ENCODE results near the gene PLCL2.

The PLCL2 gene

DNA sequence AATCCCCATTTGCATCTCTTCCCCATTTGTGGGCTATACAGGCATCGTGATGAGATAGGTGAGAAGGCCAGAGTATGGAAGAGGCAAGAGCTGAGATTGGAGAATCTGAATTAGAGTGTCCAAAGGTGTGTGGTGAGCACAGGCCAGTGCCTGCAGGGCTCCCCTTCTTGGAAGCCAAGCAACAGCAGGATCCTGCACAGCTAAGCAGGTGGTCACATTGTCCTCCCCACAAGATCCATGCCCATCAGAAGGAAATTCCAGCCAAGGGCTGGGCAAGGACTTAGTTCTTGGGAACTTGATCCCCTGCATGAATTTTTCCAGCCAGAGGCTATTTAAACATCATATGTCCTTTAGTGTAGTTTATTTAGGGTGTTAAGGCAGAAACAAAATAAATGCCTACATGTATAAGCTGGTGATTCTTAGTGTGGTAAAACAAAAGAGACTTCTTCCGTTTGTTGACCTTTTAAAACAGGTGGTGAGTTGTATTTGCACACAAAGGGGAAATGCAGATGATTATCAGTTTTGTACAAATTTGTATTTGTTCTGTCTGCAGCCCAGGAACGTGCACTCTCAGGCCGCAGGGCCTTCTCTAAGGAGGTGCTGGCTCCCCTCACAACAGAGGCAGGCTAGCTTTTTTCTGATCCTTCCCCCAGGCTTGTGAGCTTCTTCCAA is 110.2 kb downstream of the PLCL2 start:
- H2AFZ ChIP-seq (ENCODE audit: low read length, unreplicated experiment), result no peak overlapping the region
- no peaks in the 10 kb centered on the region for H3K27me3 ChIP-seq (ENCODE audit: insufficient read depth, low read length)
- H3K36me3 ChIP-seq (ENCODE audit: insufficient read depth, low read length), result no peaks in the 10 kb centered on the region
- H3K4me1 ChIP-seq (ENCODE audit: control insufficient read depth, insufficient read depth, low read length, unreplicated experiment), result peaks cover 5% of the 10 kb centered on the region
- H3K27ac ChIP-seq (ENCODE audit: low read depth, low read length), result no peak overlapping the region
- no peaks in the 10 kb centered on the region for H3K79me2 ChIP-seq (ENCODE audit: control insufficient read depth, insufficient read depth, low read length, unreplicated experiment)
- H3K4me3 ChIP-seq (ENCODE audit: low read depth, low read length), result no peak overlapping the region

DNA sequence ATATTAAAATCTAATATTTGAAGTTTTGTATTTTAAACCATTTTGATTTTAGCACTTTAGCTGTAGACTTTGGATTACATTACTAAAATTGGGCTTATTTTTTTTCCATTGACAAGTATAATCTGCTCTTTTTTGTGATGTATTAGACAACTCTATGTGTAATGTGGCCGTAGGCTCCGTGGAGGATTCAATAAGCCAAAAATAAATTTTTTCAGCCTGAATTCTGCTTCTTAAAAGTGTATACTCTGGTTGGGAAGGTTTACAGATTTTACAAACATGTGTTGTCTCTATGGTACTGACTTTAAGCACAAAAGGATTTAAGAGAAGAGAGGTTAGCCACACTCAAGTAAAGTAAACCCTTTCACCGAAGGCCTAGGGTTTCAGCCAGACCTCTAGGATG is 110.8 kb downstream of the PLCL2 start:
- Histone ChIP-seq H3K36me3 (ENCODE audit: insufficient read depth, low read length) (no peaks in the 10 kb centered on the region), H3K27me3 (ENCODE audit: insufficient read depth, low read length) (no peaks in the 10 kb centered on the region), H3K79me2 (ENCODE audit: control insufficient read depth, insufficient read depth, low read length, unreplicated experiment) (no peaks in the 10 kb centered on the region), H3K4me1 (ENCODE audit: control insufficient read depth, insufficient read depth, low read length, unreplicated experiment) (peaks cover 5% of the 10 kb centered on the region), H2AFZ (ENCODE audit: low read length, unreplicated experiment) (no peak overlapping the region), H3K4me3 (ENCODE audit: low read depth, low read length) (no peak overlapping the region), H3K27ac (ENCODE audit: low read depth, low read length) (no peak overlapping the region)

DNA sequence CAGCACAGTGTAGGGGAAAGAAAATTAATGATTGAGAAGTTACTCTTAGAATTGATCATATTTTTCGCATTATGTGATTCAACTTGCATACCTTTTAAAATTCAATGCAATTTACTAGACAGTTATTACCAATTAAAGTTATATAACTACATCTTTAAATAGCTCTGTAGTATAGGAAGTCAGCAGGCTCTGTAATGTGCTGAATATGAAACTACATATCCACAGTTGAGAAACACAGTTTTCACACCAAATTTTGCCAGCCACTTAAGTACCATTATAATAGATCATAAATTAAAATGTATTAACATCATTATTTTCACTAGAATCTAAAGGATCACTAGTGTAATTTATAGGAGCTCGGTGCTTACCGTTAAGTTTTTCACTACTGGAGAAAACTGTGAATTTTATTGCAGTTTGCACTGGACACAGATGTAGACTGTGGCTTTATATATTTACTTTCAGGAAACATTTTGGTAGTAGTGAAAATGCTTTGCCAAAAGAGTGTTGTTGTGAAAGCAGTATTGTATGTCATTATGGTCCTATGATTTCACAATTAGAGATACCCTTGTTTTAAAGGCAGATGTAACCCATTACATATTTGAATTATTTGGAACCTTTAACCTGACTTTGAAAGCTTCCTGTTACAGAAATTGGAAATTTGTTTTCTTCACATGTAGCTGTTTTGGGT is 113.6 kb downstream of the PLCL2 start:
- Histone ChIP-seq H3K27ac (ENCODE audit: low read depth, low read length) (no peak overlapping the region), H3K79me2 (ENCODE audit: control insufficient read depth, insufficient read depth, low read length, unreplicated experiment) (no peaks in the 10 kb centered on the region), H3K4me1 (ENCODE audit: control insufficient read depth, insufficient read depth, low read length, unreplicated experiment) (peaks cover under 1% of the 10 kb centered on the region), H2AFZ (ENCODE audit: low read length, unreplicated experiment) (no peak overlapping the region), H3K36me3 (ENCODE audit: insufficient read depth, low read length) (no peaks in the 10 kb centered on the region), H3K4me3 (ENCODE audit: low read depth, low read length) (no peak overlapping the region), H3K27me3 (ENCODE audit: insufficient read depth, low read length) (no peaks in the 10 kb centered on the region)

DNA sequence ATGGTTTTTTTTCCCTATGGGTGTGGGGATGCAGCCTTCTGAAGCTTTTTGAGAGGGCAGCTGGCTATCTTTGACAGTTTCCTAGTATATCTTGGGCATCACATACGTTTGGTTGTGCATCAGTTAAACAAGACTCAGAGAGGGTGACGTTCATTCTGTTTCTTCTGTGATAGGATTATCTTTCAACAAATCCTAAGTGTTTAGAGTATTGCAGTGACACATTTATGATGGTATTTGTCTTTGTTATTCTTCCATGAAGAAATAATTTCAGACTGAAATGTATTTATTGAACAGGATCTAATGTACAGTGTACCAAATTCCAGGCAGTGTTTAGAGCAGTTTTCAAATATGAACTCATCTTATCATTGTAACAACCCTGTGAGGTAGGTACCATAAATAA is 114.4 kb downstream of the PLCL2 start:
- H3K27me3 ChIP-seq (ENCODE audit: insufficient read depth, low read length), result no peaks in the 10 kb centered on the region
- no peaks in the 10 kb centered on the region for H3K4me1 ChIP-seq (ENCODE audit: control insufficient read depth, insufficient read depth, low read length, unreplicated experiment)
- no peaks in the 10 kb centered on the region for H3K36me3 ChIP-seq (ENCODE audit: insufficient read depth, low read length)
- no peak overlapping the region for H2AFZ ChIP-seq (ENCODE audit: low read length, unreplicated experiment)
- no peak overlapping the region for H3K27ac ChIP-seq (ENCODE audit: low read depth, low read length)
- H3K79me2 ChIP-seq (ENCODE audit: control insufficient read depth, insufficient read depth, low read length, unreplicated experiment), result no peaks in the 10 kb centered on the region
- no peak overlapping the region for H3K4me3 ChIP-seq (ENCODE audit: low read depth, low read length)

DNA sequence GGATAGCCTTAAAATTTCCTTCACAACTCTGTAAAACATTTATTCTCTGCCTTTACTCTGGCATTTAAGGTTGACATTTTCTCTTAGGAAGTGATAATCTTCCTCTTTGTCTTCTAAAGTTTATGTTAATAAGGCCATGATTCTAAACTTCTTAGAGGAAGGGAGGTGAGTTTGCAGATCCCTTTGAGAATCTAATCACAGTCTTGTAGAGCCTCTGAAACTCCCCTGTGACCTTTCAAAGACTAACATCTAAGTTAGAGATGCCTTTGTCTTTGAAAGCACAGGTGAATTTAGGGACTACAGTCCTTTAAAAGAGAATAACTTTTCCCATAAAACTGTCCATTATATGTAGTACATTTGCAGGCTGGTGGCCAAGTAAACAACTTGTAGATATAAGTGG is 115.1 kb downstream of the PLCL2 start:
- no peak overlapping the region for H2AFZ ChIP-seq (ENCODE audit: low read length, unreplicated experiment)
- H3K36me3 ChIP-seq (ENCODE audit: insufficient read depth, low read length), result no peaks in the 10 kb centered on the region
- no peak overlapping the region for H3K4me3 ChIP-seq (ENCODE audit: low read depth, low read length)
- no peak overlapping the region for H3K27ac ChIP-seq (ENCODE audit: low read depth, low read length)
- no peaks in the 10 kb centered on the region for H3K27me3 ChIP-seq (ENCODE audit: insufficient read depth, low read length)
- H3K4me1 ChIP-seq (ENCODE audit: control insufficient read depth, insufficient read depth, low read length, unreplicated experiment), result no peaks in the 10 kb centered on the region
- H3K79me2 ChIP-seq (ENCODE audit: control insufficient read depth, insufficient read depth, low read length, unreplicated experiment), result peaks cover under 1% of the 10 kb centered on the region

- no peak overlapping the region for H2AFZ ChIP-seq (ENCODE audit: low read length, unreplicated experiment)
- H3K79me2 ChIP-seq (ENCODE audit: control insufficient read depth, insufficient read depth, low read length, unreplicated experiment), result peaks cover 3% of the 10 kb centered on the region
- H3K4me3 ChIP-seq (ENCODE audit: low read depth, low read length), result no peak overlapping the region
- H3K27me3 ChIP-seq (ENCODE audit: insufficient read depth, low read length), result no peaks in the 10 kb centered on the region
- H3K36me3 ChIP-seq (ENCODE audit: insufficient read depth, low read length), result no peaks in the 10 kb centered on the region
- H3K27ac ChIP-seq (ENCODE audit: low read depth, low read length), result no peak overlapping the region
- no peaks in the 10 kb centered on the region for H3K4me1 ChIP-seq (ENCODE audit: control insufficient read depth, insufficient read depth, low read length, unreplicated experiment)
Measured at GRCh38 chr3:17003457-17003856, 118.7 kb downstream of the PLCL2 start.

- no peak overlapping the region for H3K27ac ChIP-seq (ENCODE audit: low read depth, low read length)
- no peaks in the 10 kb centered on the region for H3K27me3 ChIP-seq (ENCODE audit: insufficient read depth, low read length)
- H2AFZ ChIP-seq (ENCODE audit: low read length, unreplicated experiment), result no peak overlapping the region
- H3K36me3 ChIP-seq (ENCODE audit: insufficient read depth, low read length), result peaks cover 6% of the 10 kb centered on the region; the same call in 1 of the 2 replicates
- peaks cover 3% of the 10 kb centered on the region for H3K79me2 ChIP-seq (ENCODE audit: control insufficient read depth, insufficient read depth, low read length, unreplicated experiment)
- no peak overlapping the region for H3K4me3 ChIP-seq (ENCODE audit: low read depth, low read length)
- no peaks in the 10 kb centered on the region for H3K4me1 ChIP-seq (ENCODE audit: control insufficient read depth, insufficient read depth, low read length, unreplicated experiment)
Measured at GRCh38 chr3:17006132-17006852, 121.5 kb downstream of the PLCL2 start.

GRCh38 chr3:17007284-17007683 is 122.5 kb downstream of the PLCL2 start:
- no peak overlapping the region for H2AFZ ChIP-seq (ENCODE audit: low read length, unreplicated experiment)
- no peaks in the 10 kb centered on the region for H3K27me3 ChIP-seq (ENCODE audit: insufficient read depth, low read length)
- no peak overlapping the region for H3K27ac ChIP-seq (ENCODE audit: low read depth, low read length)
- no peak overlapping the region for H3K4me3 ChIP-seq (ENCODE audit: low read depth, low read length)
- H3K79me2 ChIP-seq (ENCODE audit: control insufficient read depth, insufficient read depth, low read length, unreplicated experiment), result peaks cover 3% of the 10 kb centered on the region
- H3K36me3 ChIP-seq (ENCODE audit: insufficient read depth, low read length), result peaks cover 6% of the 10 kb centered on the region; the same call in 1 of the 2 replicates
- no peaks in the 10 kb centered on the region for H3K4me1 ChIP-seq (ENCODE audit: control insufficient read depth, insufficient read depth, low read length, unreplicated experiment)

DNA sequence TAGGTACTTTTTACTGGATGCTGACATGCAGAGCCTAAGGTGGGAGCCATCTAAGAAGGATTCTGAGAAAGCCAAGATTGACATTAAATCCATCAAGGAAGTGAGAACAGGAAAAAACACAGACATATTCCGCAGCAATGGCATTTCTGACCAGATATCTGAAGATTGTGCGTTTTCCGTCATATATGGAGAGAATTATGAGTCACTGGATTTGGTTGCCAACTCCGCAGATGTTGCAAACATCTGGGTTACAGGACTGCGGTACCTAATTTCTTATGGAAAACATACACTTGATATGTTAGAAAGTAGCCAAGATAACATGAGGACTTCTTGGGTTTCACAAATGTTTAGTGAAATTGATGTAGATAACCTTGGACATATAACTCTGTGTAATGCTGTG is 125.1 kb downstream of the PLCL2 start:
- Histone ChIP-seq H3K4me3 (ENCODE audit: low read depth, low read length) (no peak overlapping the region), H3K27ac (ENCODE audit: low read depth, low read length) (no peak overlapping the region), H3K36me3 (ENCODE audit: insufficient read depth, low read length) (peaks cover 6% of the 10 kb centered on the region; the same call in 1 of the 2 replicates), H3K4me1 (ENCODE audit: control insufficient read depth, insufficient read depth, low read length, unreplicated experiment) (no peaks in the 10 kb centered on the region), H3K27me3 (ENCODE audit: insufficient read depth, low read length) (no peaks in the 10 kb centered on the region), H3K79me2 (ENCODE audit: control insufficient read depth, insufficient read depth, low read length, unreplicated experiment) (peaks cover 3% of the 10 kb centered on the region), H2AFZ (ENCODE audit: low read length, unreplicated experiment) (no peak overlapping the region)

DNA sequence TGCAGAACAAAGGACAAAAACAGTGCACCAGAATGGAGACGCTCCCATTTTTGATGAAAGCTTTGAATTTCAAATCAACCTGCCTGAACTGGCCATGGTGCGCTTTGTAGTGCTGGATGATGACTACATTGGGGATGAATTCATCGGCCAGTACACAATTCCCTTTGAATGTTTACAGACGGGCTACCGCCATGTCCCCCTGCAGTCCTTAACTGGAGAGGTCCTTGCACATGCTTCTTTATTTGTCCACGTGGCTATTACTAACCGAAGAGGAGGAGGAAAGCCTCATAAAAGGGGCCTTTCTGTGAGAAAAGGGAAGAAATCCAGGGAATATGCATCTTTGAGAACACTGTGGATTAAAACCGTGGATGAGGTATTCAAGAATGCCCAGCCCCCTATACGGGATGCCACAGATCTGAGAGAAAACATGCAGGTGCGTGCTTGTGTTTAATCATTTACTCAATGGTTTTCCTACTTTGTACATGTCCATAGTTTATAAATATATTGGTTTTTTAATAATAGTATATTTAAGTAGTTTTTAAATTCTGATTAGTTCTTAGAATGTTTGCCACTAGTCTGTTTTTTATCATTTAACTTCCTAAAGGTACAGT is 127.1 kb downstream of the PLCL2 start:
- Histone ChIP-seq H3K4me3 (ENCODE audit: low read depth, low read length) (no peak overlapping the region), H3K27ac (ENCODE audit: low read depth, low read length) (no peak overlapping the region), H3K36me3 (ENCODE audit: insufficient read depth, low read length) (peaks cover 6% of the 10 kb centered on the region; the same call in 1 of the 2 replicates), H3K27me3 (ENCODE audit: insufficient read depth, low read length) (no peaks in the 10 kb centered on the region), H3K4me1 (ENCODE audit: control insufficient read depth, insufficient read depth, low read length, unreplicated experiment) (no peaks in the 10 kb centered on the region), H3K79me2 (ENCODE audit: control insufficient read depth, insufficient read depth, low read length, unreplicated experiment) (no peaks in the 10 kb centered on the region), H2AFZ (ENCODE audit: low read length, unreplicated experiment) (no peak overlapping the region)
